Body of pancreas (tissue), 4 donors: Measurements from ENCODE around the gene AUTS2. TPM values are rescaled to one million over a fixed set of nuclear protein-coding genes. Genes with fewer than 3 reads are reported as not detected.
"Not testable (repeated sequence)": the region's sequence is repeated elsewhere in the genome, so short reads cannot be mapped to it uniquely, and the experiment has no call there.

Experiments used
- ATAC-seq: fragments of 150-250 bp; one replicate; pipeline ENCODE4 v1.9.1; 2016
- DNase-seq, 4 donors: peaks; one replicate each; pipeline ENCODE4 v3.0.0-alpha.2; 2019
- H3K27ac ChIP-seq, 4 donors: fragments of 200-600 bp; sonication (generic); 1 replicate in 3 of 4; 2 replicates in 1 of 4; pipeline versions ENCODE4 v1.5.1 to v1.6.1; 2016 to 2019; ENCODE audit warnings: mild to moderate bottlenecking in 1 of 4, mixed read lengths in 1 of 4, moderate library complexity in 1 of 4
- H3K27me3 ChIP-seq, 2 donors: fragments of 200-600 bp; sonication (generic); one replicate each; pipeline ENCODE4 v1.6.0; 2016; ENCODE audit warnings: mild to moderate bottlenecking in 1 of 2
- H3K36me3 ChIP-seq, 2 donors: fragments of 200-600 bp; sonication (generic); replicated peaks in 1 of 2; 2 replicates each; pipeline ENCODE4 v1.5.1; 2016; ENCODE audit warnings: low read depth in 2 of 2; ENCODE audit not compliant: insufficient read depth in 1 of 2
- H3K4me1 ChIP-seq: fragments of 200-600 bp; sonication (generic); one replicate; pipeline ENCODE4 v1.6.0; 2016
- H3K4me3 ChIP-seq, 2 donors: fragments of 200-600 bp; sonication (generic); 1 replicate in 1 of 2; 2 replicates in 1 of 2; pipeline ENCODE4 v1.5.1; 2016 to 2019
- H3K9me3 ChIP-seq, 3 donors: fragments of 200-600 bp; sonication (generic); 1 replicate in 2 of 3; 2 replicates in 1 of 3; pipeline ENCODE4 v1.5.1; 2016
- CTCF ChIP-seq, 7 experiments: fragments of 450-650 bp in 4 of 7; fragments of 200-600 bp in 3 of 7; sonication (generic) in 3 of 7; IDR thresholded peaks; one replicate each; pipeline ENCODE4 v1.5.1; 2016 to 2019; ENCODE audit warnings: antibody characterized with exemption in 7 of 7
- POLR2A ChIP-seq, 3 donors: fragments of 450-650 bp; IDR thresholded peaks; one replicate each; pipeline ENCODE4 v1.6.1; 2016; ENCODE audit warnings: antibody characterized with exemption in 3 of 3, mild to moderate bottlenecking in 2 of 3
- WGBS, 2 donors: methylation state at CpG; one replicate each; pipeline ENCODE4 v1.1.5; 2017; 5-methylcytosine and 5-hydroxymethylcytosine counted together
- intact Hi-C: fragments of 100-400 bp; cut with DNase I; formaldehyde crosslinking; loops from one replicate; pipeline ENCODE4 v1.15.1; 2023
- total RNA-seq, 2 donors: library from RNA; depleted of rRNA; stranded (reverse); fragments of >200 nt; gene quantifications; one replicate each; pipeline ENCODE4 v1.1.0, GENCODE V29; 2016

The AUTS2 gene
- total RNA-seq, 2 donors from 2014 or later = 11.7 to 18.5 TPM

GRCh38 chr7:70589590-70589989 lies 991.3 kb downstream of the AUTS2 start:
- H3K27me3 ChIP-seq = no peaks in the 10 kb centered on the region
- H3K36me3 ChIP-seq = no peaks in the 10 kb centered on the region
- DNase-seq (no peak), ATAC-seq (no peak)
- intact Hi-C loops = no loop called here
- H3K9me3 ChIP-seq = no peaks in the 10 kb centered on the region
- no peak for TF ChIP-seq CTCF (IDR thresholded peaks at IDR 0.05)
- TF ChIP-seq POLR2A (IDR thresholded peaks at IDR 0.05) = no peak
- H3K4me1 ChIP-seq = peaks cover 3% of the 10 kb centered on the region
- 82 to 84% methylated on average over 3 of the region's 3 CpGs for WGBS, 2 donors
- H3K27ac ChIP-seq = no peak overlapping the region
- H3K4me3 ChIP-seq = no peak overlapping the region

GRCh38 chr7:70590126-70590854 lies 992.0 kb downstream of the AUTS2 start:
- TF ChIP-seq POLR2A (IDR thresholded peaks at IDR 0.05) (no peak), CTCF (IDR thresholded peaks at IDR 0.05) (no peak)
- ATAC-seq (no peak), DNase-seq (no peak)
- intact Hi-C loops = no loop called here
- H3K4me3 ChIP-seq = no peak overlapping the region
- WGBS, 2 donors = 60 to 68% methylated on average over 11 of the region's 11 CpGs
- H3K4me1 ChIP-seq = no peaks in the 10 kb centered on the region
- H3K36me3 ChIP-seq = no peaks in the 10 kb centered on the region
- H3K27ac ChIP-seq = no peak overlapping the region
- H3K27me3 ChIP-seq = no peaks in the 10 kb centered on the region
- no peaks in the 10 kb centered on the region for H3K9me3 ChIP-seq

- H3K27ac ChIP-seq = no peak overlapping the region
- DNase-seq = no peak
- ATAC-seq = no peak
- no peaks in the 10 kb centered on the region for H3K9me3 ChIP-seq
- WGBS, 2 donors = 91 to 92% methylated on average over 8 of the region's 8 CpGs
- peaks cover 11% of the 10 kb centered on the region for H3K4me1 ChIP-seq
- no peaks in the 10 kb centered on the region for H3K36me3 ChIP-seq
- intact Hi-C loops = no loop called here
- no peaks in the 10 kb centered on the region for H3K27me3 ChIP-seq
- H3K4me3 ChIP-seq = no peak overlapping the region
- no peak for TF ChIP-seq CTCF (IDR thresholded peaks at IDR 0.05)
- TF ChIP-seq POLR2A (IDR thresholded peaks at IDR 0.05) = no peak
These were observed 993.4 kb downstream of the AUTS2 start for GRCh38 chr7:70591643-70592042.

- Histone ChIP-seq H3K36me3 (no peaks in the 10 kb centered on the region), H3K9me3 (no peaks in the 10 kb centered on the region), H3K27me3 (no peaks in the 10 kb centered on the region), H3K4me3 (no peak overlapping the region), H3K4me1 (peaks cover 11% of the 10 kb centered on the region), H3K27ac (no peak overlapping the region)
- WGBS, 2 donors = 67 to 86% methylated on average over 4 of the region's 4 CpGs
- DNase-seq (no peak), ATAC-seq (no peak)
- TF ChIP-seq POLR2A (IDR thresholded peaks at IDR 0.05) = no peak
- TF ChIP-seq CTCF (IDR thresholded peaks at IDR 0.05) = no peak
- intact Hi-C loops = no loop called here
These were observed 993.9 kb downstream of the AUTS2 start for GRCh38 chr7:70592171-70592570.

GRCh38 chr7:70594170-70594569 lies 995.9 kb downstream of the AUTS2 start:
- DNase-seq = no peak
- H3K27me3 ChIP-seq = no peaks in the 10 kb centered on the region
- H3K27ac ChIP-seq = no peak overlapping the region
- no peaks in the 10 kb centered on the region for H3K9me3 ChIP-seq
- no peaks in the 10 kb centered on the region for H3K36me3 ChIP-seq
- no peak overlapping the region for H3K4me3 ChIP-seq
- intact Hi-C loops = no loop called here
- no peak for TF ChIP-seq CTCF (IDR thresholded peaks at IDR 0.05)
- no peak for TF ChIP-seq POLR2A (IDR thresholded peaks at IDR 0.05)
- H3K4me1 ChIP-seq = peaks cover 11% of the 10 kb centered on the region
- no peak for ATAC-seq
- WGBS, 2 donors = 85 to 88% methylated on average over 2 to 4 of the region's 4 CpGs

- WGBS, 2 donors = 83 to 85% methylated on average over 7 of the region's 7 CpGs
- H3K27ac ChIP-seq, H3K27me3 ChIP-seq, H3K4me3 ChIP-seq, ATAC-seq, intact Hi-C loops, H3K36me3 ChIP-seq, DNase-seq, H3K9me3 ChIP-seq: not testable (repeated sequence)
- H3K4me1 ChIP-seq = peaks cover 11% of the 10 kb centered on the region
These were observed 996.6 kb downstream of the AUTS2 start for GRCh38 chr7:70594885-70595284.
